ENCODE data around the gene ANKIB1. TPM values are rescaled to one million over a fixed set of nuclear protein-coding genes. Genes with fewer than 3 reads are reported as not detected.

The ANKIB1 gene
- total RNA-seq, 4 donors from 2014 or later = 11.5 to 24.2 (median 12.5) TPM

GRCh38 chr7:92332782-92333181, 87.0 kb downstream of the ANKIB1 start:
- H3K4me3 ChIP-seq = no peak overlapping the region
- no peaks in the 10 kb centered on the region for H3K36me3 ChIP-seq
- DNase-seq = no peak
- no peak for TF ChIP-seq POLR2A (IDR thresholded peaks at IDR 0.05)
- TF ChIP-seq CTCF (IDR thresholded peaks at IDR 0.05 in 4 of 5, conservative IDR thresholded peaks at IDR 0.05 in 1 of 5) = no peak
- intact Hi-C loops (cut with DNase I; ENCODE audit: low total_unique reads) = no loop called here
- no peak for ATAC-seq
- in situ Hi-C loops (cut with MboI; ENCODE audit: low sequenced_read_pairs in 4 of 4) = no loop called here
- H3K27ac ChIP-seq = no peak overlapping the region
- H3K27me3 ChIP-seq = no peaks in the 10 kb centered on the region
- H3K9me3 ChIP-seq = no peaks in the 10 kb centered on the region
- H3K4me1 ChIP-seq = no peaks in the 10 kb centered on the region

DNA sequence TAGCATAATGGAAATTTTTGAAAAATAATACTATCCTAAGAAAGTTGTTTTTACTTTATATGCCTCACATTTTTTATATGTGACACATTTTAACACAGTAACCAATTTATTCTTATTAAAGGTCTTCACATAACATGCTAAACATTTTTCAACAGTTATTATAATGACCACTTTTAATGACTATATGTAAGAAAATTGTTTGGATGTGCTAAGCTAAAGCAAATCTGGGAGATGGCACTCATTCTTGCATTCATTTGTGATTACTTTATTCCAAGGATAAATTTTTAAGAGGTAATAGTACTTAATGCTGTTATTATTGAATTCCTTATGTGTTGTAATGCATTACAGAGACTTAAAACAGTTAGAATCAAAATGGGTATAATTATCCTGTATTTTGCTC, 88.1 kb downstream of the ANKIB1 start:
- Histone ChIP-seq H3K4me3 (no peak overlapping the region), H3K27me3 (no peaks in the 10 kb centered on the region), H3K9me3 (no peaks in the 10 kb centered on the region), H3K4me1 (no peaks in the 10 kb centered on the region), H3K36me3 (no peaks in the 10 kb centered on the region), H3K27ac (no peak overlapping the region)
- ATAC-seq = no peak
- DNase-seq = no peak
- in situ Hi-C loops (cut with MboI; ENCODE audit: low sequenced_read_pairs in 4 of 4) (no loop called here), intact Hi-C loops (cut with DNase I; ENCODE audit: low total_unique reads) (no loop called here)
- TF ChIP-seq POLR2A (IDR thresholded peaks at IDR 0.05) (no peak), CTCF (IDR thresholded peaks at IDR 0.05 in 4 of 5, conservative IDR thresholded peaks at IDR 0.05 in 1 of 5) (no peak)

- ATAC-seq (no peak), DNase-seq (no peak)
- Histone ChIP-seq H3K4me1 (no peaks in the 10 kb centered on the region), H3K27me3 (no peaks in the 10 kb centered on the region), H3K9me3 (no peaks in the 10 kb centered on the region), H3K36me3 (no peaks in the 10 kb centered on the region), H3K4me3 (no peak overlapping the region), H3K27ac (no peak overlapping the region)
- intact Hi-C loops (cut with DNase I; ENCODE audit: low total_unique reads) (no loop called here), in situ Hi-C loops (cut with MboI; ENCODE audit: low sequenced_read_pairs in 4 of 4) (no loop called here)
- no peak for TF ChIP-seq CTCF (IDR thresholded peaks at IDR 0.05 in 4 of 5, conservative IDR thresholded peaks at IDR 0.05 in 1 of 5)
- no peak for TF ChIP-seq POLR2A (IDR thresholded peaks at IDR 0.05)
Measured at GRCh38 chr7:92335574-92335973, 89.8 kb downstream of the ANKIB1 start.

GRCh38 chr7:92336662-92337340, 91.0 kb downstream of the ANKIB1 start:
- Histone ChIP-seq H3K27me3 (no peaks in the 10 kb centered on the region), H3K27ac (no peak overlapping the region), H3K4me3 (no peak overlapping the region), H3K4me1 (no peaks in the 10 kb centered on the region), H3K36me3 (no peaks in the 10 kb centered on the region), H3K9me3 (no peaks in the 10 kb centered on the region)
- in situ Hi-C loops (cut with MboI; ENCODE audit: low sequenced_read_pairs in 4 of 4) = no loop called here
- intact Hi-C loops (cut with DNase I; ENCODE audit: low total_unique reads) = no loop called here
- ATAC-seq (no peak), DNase-seq (no peak)
- TF ChIP-seq POLR2A (IDR thresholded peaks at IDR 0.05) (no peak), CTCF (IDR thresholded peaks at IDR 0.05 in 4 of 5, conservative IDR thresholded peaks at IDR 0.05 in 1 of 5) (no peak)

- no peaks in the 10 kb centered on the region for H3K36me3 ChIP-seq
- intact Hi-C loops (cut with DNase I; ENCODE audit: low total_unique reads) = no loop called here
Measured at GRCh38 chr7:92340016-92340415, 94.2 kb downstream of the ANKIB1 start.

More at GRCh38 chr7:92340016-92340415, 94.2 kb downstream of the ANKIB1 start:
- H3K4me3 ChIP-seq = no peak overlapping the region
- DNase-seq = no peak
- H3K4me1 ChIP-seq = no peaks in the 10 kb centered on the region
- in situ Hi-C loops (cut with MboI; ENCODE audit: low sequenced_read_pairs in 4 of 4) = no loop called here
- H3K27ac ChIP-seq = no peak overlapping the region
- H3K27me3 ChIP-seq = no peaks in the 10 kb centered on the region
- TF ChIP-seq POLR2A (IDR thresholded peaks at IDR 0.05) (no peak), CTCF (IDR thresholded peaks at IDR 0.05 in 4 of 5, conservative IDR thresholded peaks at IDR 0.05 in 1 of 5) (no peak)
- ATAC-seq = no peak
- no peaks in the 10 kb centered on the region for H3K9me3 ChIP-seq
